Activated CD8-positive, alpha-beta memory T cell treated with anti-CD3 and anti-CD28 coated beads for 1 hour (primary cell): ENCODE measurements around the gene ZFYVE19.
A peak's percentile ranks its signal among the peaks of the same experiment; 100 is the strongest.
"Not testable (repeated sequence)": the region's sequence is repeated elsewhere in the genome, so short reads cannot be mapped to it uniquely, and the experiment has no call there.

ENCODE experiments used
- DNase-seq, 2 donors: peaks; one replicate each; pipeline ENCODE4 v3.0.0-alpha.2; 2020; ENCODE audit warnings: low read depth in 1 of 2; ENCODE audit errors: extremely low read depth in 1 of 2

Gene ZFYVE19

GRCh38 chr15:40845511-40846284, 38.8 kb downstream of the ZFYVE19 start:
- DNase-seq = no peak

GRCh38 chr15:40846841-40847222, 39.9 kb downstream of the ZFYVE19 start:
- DNase-seq = no peak

- DNase-seq = no peak
Measured at GRCh38 chr15:40847223-40847961, 40.5 kb downstream of the ZFYVE19 start.

- no peak for DNase-seq
Measured at GRCh38 chr15:40850576-40851112, 43.8 kb downstream of the ZFYVE19 start.

- no peak for DNase-seq
Measured at GRCh38 chr15:40852529-40852928, 45.6 kb downstream of the ZFYVE19 start.

- DNase-seq = no peak
Measured at GRCh38 chr15:40853241-40853890, 46.5 kb downstream of the ZFYVE19 start.

GRCh38 chr15:40854161-40854560, 47.3 kb downstream of the ZFYVE19 start:
- DNase-seq = no peak

- no peak for DNase-seq
Measured at GRCh38 chr15:40855706-40856234, 48.9 kb downstream of the ZFYVE19 start.

GRCh38 chr15:40856746-40857145, 49.9 kb downstream of the ZFYVE19 start:
- no peak for DNase-seq

- DNase-seq = peak; percentile 32 to 64
Measured at GRCh38 chr15:40857601-40858341, 50.9 kb downstream of the ZFYVE19 start.

GRCh38 chr15:40858706-40859105, 51.8 kb downstream of the ZFYVE19 start:
- no peak for DNase-seq

- peak; percentile 28 to 72 for DNase-seq
Measured at GRCh38 chr15:40859206-40859851, 52.4 kb downstream of the ZFYVE19 start.

- not testable (repeated sequence) for DNase-seq
Measured at GRCh38 chr15:40861147-40861546, 54.3 kb downstream of the ZFYVE19 start.

GRCh38 chr15:40863660-40864270, 56.9 kb downstream of the ZFYVE19 start:
- DNase-seq = no peak
